T-helper 2 cell treated with Interferon-gamma antibody and Interleukin-4, amounts not matched to agents 5 μg/mL and 100 μg/mL, for 36 hours (primary cell): ENCODE measurements around the gene MPZL2.
"Not testable (repeated sequence)": the region's sequence is repeated elsewhere in the genome, so short reads cannot be mapped to it uniquely, and the experiment has no call there.

Experiments
- DNase-seq: peaks from one replicate; pipeline ENCODE4 v3.0.0; 2021; ENCODE audit warnings: low spot score
- H3K27ac Mint-ChIP-seq: one replicate; pipeline ENCODE4 v1.8.0; 2021; ENCODE audit warnings: mild to moderate bottlenecking, mixed read lengths
- H3K27me3 Mint-ChIP-seq: one replicate; pipeline ENCODE4 v1.8.0; 2021; ENCODE audit warnings: low read depth, mixed read lengths
- H3K36me3 Mint-ChIP-seq: one replicate; pipeline ENCODE4 v1.8.0; 2021; ENCODE audit warnings: low read depth, mixed read lengths
- H3K4me1 Mint-ChIP-seq: one replicate; pipeline ENCODE4 v1.8.0; 2021; ENCODE audit warnings: low read depth, mixed read lengths
- H3K4me3 Mint-ChIP-seq: one replicate; pipeline ENCODE4 v1.8.0; 2022; ENCODE audit warnings: mild to moderate bottlenecking, moderate library complexity, mixed read lengths
- H3K9me3 Mint-ChIP-seq: one replicate; pipeline ENCODE4 v1.8.0; 2021; ENCODE audit warnings: mixed read lengths

The MPZL2 gene

GRCh38 chr11:118263695-118264568, at the start of gene MPZL2:
MPZL2 (minus strand) TSS chr11:118264297; CDS start chr11:118264153, 144 bp downstream.
- Mint-ChIP-seq H3K27ac (peak within 1 kb of the TSS; percentile 77), H3K9me3 (peaks cover 4% of the 10 kb centered on the region), H3K4me3 (peak within 1 kb of the TSS; percentile 92), H3K36me3 (peaks cover 12% of the 10 kb centered on the region), H3K4me1 (peaks cover 44% of the 10 kb centered on the region), H3K27me3 (peaks cover 9% of the 10 kb centered on the region)
- DNase-seq = no peak

DNA sequence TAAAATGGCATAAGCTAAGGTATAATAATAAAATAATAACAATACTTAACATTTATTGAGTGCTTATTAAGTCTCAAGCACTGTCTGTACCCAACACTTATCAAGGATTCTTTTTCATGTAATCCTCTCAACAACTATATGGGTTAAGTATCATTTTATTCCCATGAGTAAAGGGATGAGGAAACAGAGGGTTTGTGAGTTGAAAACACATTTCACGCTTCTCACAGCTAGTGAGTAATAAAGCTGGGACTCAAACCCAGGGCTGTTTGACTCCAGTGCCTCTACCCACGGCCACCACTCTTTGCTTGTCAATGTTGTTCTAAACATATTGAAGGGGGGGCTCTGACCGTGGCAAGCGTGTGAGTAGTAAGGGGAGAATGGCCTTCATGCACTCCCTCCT, 49.1 kb upstream of the MPZL2 start:
- H3K9me3 Mint-ChIP-seq = peaks cover 4% of the 10 kb centered on the region
- H3K4me3 Mint-ChIP-seq = no peak overlapping the region
- DNase-seq = no peak
- H3K27me3 Mint-ChIP-seq = no peaks in the 10 kb centered on the region
- peaks cover 82% of the 10 kb centered on the region for H3K36me3 Mint-ChIP-seq
- peak overlapping the region; percentile 21 for H3K27ac Mint-ChIP-seq
- peaks cover 65% of the 10 kb centered on the region for H3K4me1 Mint-ChIP-seq

DNA sequence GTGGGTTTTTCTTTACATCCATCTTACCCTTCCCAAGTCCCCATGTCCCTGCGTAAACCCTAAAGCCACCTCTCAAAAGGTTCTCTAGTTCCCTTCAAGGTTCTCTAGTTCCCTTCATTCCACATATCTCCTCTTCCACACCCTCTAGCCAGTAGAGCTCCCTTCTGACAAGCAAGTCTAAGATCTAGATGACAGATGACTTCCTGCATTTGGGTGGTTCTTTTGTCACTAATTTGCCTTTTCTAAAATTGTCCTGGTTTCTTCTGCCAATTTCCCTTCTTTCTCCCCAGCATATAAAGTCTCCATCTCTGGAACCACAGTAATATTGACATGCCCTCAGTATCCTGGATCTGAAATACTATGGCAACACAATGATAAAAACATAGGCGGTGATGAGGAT, 48.2 kb upstream of the MPZL2 start:
- DNase-seq = no peak
- H3K4me1 Mint-ChIP-seq = peaks cover 67% of the 10 kb centered on the region
- H3K4me3 Mint-ChIP-seq = no peak overlapping the region
- H3K27ac Mint-ChIP-seq = peak overlapping the region; percentile 66
- H3K9me3 Mint-ChIP-seq = peaks cover 3% of the 10 kb centered on the region
- no peaks in the 10 kb centered on the region for H3K27me3 Mint-ChIP-seq
- H3K36me3 Mint-ChIP-seq = peaks cover 84% of the 10 kb centered on the region

- DNase-seq = no peak
- H3K27me3 Mint-ChIP-seq = no peaks in the 10 kb centered on the region
- no peak overlapping the region for H3K27ac Mint-ChIP-seq
- peaks cover 68% of the 10 kb centered on the region for H3K4me1 Mint-ChIP-seq
- H3K36me3 Mint-ChIP-seq = peaks cover 87% of the 10 kb centered on the region
- H3K9me3 Mint-ChIP-seq = no peaks in the 10 kb centered on the region
- no peak overlapping the region for H3K4me3 Mint-ChIP-seq
These were observed 47.4 kb upstream of the MPZL2 start for GRCh38 chr11:118311518-118311917.

DNA sequence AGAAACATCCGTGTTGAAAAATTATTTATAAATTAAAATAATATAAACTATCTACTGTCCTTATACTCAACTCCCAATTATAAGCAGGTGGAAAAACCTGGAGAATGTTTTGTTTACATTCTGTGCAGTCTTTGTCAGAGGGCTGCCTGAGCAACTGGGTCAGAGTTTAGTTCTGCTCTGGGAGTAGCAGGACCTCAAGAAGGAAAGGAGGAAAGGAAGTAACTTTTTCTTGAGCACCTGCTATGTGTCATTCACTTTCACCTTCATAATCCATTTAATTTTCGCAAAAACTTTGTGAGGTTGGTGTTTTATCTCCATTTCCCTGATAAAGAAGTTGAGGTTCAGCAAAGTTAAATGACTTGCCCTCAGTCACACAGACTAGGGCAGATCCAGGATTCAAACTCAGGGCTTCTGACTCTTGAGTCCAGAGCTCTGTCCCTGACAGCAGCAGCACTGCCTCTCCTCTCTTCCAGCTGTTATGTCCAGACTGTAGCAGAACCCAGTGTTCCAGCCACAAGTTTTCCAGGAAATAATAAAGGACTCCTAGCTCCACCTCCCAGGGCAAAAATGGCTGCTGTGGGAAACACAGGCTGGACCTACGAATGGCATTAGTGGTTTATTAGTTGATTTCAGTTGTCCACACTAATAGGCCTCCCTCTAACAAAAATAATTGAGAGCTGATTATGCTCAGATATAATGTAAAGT, 46.8 kb upstream of the MPZL2 start:
- H3K4me3 Mint-ChIP-seq = peak overlapping the region; percentile 2
- no peak for DNase-seq
- peaks cover 84% of the 10 kb centered on the region for H3K36me3 Mint-ChIP-seq
- H3K4me1 Mint-ChIP-seq = peaks cover 64% of the 10 kb centered on the region
- H3K27ac Mint-ChIP-seq = peak overlapping the region; percentile 35
- H3K27me3 Mint-ChIP-seq = no peaks in the 10 kb centered on the region
- no peaks in the 10 kb centered on the region for H3K9me3 Mint-ChIP-seq

GRCh38 chr11:118310271-118310670, 46.2 kb upstream of the MPZL2 start:
- H3K4me1 Mint-ChIP-seq = peaks cover 61% of the 10 kb centered on the region

GRCh38 chr11:118308995-118309528, 45.0 kb upstream of the MPZL2 start:
- not testable (repeated sequence) for DNase-seq, H3K27me3 Mint-ChIP-seq, H3K9me3 Mint-ChIP-seq
- peak overlapping the region; percentile 29 for H3K27ac Mint-ChIP-seq
- H3K36me3 Mint-ChIP-seq = peaks cover 79% of the 10 kb centered on the region
- H3K4me3 Mint-ChIP-seq = peak overlapping the region; percentile 99
- peaks cover 61% of the 10 kb centered on the region for H3K4me1 Mint-ChIP-seq

More at GRCh38 chr11:118310271-118310670, 46.2 kb upstream of the MPZL2 start:
- H3K27ac Mint-ChIP-seq = peak overlapping the region; percentile 50
- no peak for DNase-seq
- no peaks in the 10 kb centered on the region for H3K27me3 Mint-ChIP-seq
- peaks cover 84% of the 10 kb centered on the region for H3K36me3 Mint-ChIP-seq
- H3K4me3 Mint-ChIP-seq = peak overlapping the region; percentile 13
- H3K9me3 Mint-ChIP-seq = no peaks in the 10 kb centered on the region

DNA sequence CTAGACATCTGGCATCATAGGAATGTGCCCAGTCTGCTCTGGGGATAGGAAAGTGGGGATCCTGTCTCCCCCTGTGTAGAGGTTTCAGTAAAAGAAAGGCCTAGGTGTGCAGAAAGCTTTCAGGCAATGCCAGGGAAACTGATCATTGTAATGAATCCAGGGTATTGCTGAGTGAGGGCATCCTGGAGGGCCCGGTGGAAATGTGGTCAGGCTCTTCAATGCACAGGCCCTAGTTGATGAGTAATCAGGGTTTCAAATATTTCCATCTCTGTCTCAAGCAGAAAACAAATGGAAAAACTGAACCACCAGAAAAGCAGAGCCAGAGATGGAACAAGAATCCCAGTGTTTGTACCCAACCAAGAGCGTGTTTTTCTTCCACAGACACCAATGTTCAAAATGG, 42.5 kb upstream of the MPZL2 start:
- peaks cover 59% of the 10 kb centered on the region for H3K36me3 Mint-ChIP-seq
- H3K9me3 Mint-ChIP-seq = no peaks in the 10 kb centered on the region
- no peaks in the 10 kb centered on the region for H3K27me3 Mint-ChIP-seq
- peak overlapping the region; percentile 99 for H3K4me3 Mint-ChIP-seq
- H3K27ac Mint-ChIP-seq = peak overlapping the region; percentile 99
- DNase-seq = peak; percentile 61
- peaks cover 53% of the 10 kb centered on the region for H3K4me1 Mint-ChIP-seq

- H3K9me3 Mint-ChIP-seq = no peaks in the 10 kb centered on the region
- H3K4me1 Mint-ChIP-seq = peaks cover 47% of the 10 kb centered on the region
- H3K36me3 Mint-ChIP-seq = peaks cover 51% of the 10 kb centered on the region
- peak overlapping the region; percentile 99 for H3K4me3 Mint-ChIP-seq
- peak; percentile 28 for DNase-seq
- H3K27ac Mint-ChIP-seq = peak overlapping the region; percentile 99
- no peaks in the 10 kb centered on the region for H3K27me3 Mint-ChIP-seq
These were observed 41.6 kb upstream of the MPZL2 start for GRCh38 chr11:118305726-118306125.

DNA sequence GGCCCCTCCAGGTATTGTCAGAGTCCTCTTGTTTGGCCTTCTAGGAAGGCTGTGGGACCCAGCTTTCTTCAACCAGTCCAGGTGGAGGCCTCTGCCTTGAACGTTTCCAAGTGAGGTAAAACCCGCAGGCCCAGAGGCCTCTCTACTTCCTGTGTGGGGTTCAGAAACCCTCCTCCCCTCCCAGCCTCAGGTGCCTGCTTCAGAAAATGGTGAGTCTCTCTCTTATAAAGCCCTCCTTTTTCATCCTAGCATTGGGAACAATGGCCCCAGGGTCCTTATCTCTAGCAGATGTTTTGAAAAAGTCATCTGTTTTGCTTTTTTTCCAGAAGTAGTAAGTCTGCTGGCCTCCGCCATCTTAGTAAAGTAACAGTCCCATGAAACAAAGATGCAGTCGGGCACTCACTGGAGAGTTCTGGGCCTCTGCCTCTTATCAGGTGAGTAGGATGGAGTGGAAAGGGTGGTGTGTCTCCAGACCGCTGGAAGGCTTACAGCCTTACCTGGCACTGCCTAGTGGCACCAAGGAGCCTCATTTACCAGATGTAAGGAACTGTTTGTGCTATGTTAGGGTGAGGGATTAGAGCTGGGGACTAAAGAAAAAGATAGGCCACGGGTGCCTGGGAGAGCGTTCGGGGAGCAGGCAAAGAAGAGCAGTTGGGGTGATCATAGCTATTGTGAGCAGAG, 40.6 kb upstream of the MPZL2 start, which contains the start of gene CD3E:
Gene CD3E, plus strand, starts transcription at position 163 of the 681 bp plus-strand sequence. Its CDS starts 223 bp downstream, at position 386.
- H3K27me3 Mint-ChIP-seq = no peaks in the 10 kb centered on the region
- peak within 1 kb of the TSS; percentile 99 for H3K27ac Mint-ChIP-seq
- H3K4me3 Mint-ChIP-seq = peak within 1 kb of the TSS; percentile 99

GRCh38 chr11:118304227-118304567, 40.1 kb upstream of the MPZL2 start:
- Mint-ChIP-seq H3K4me1 (peaks cover 40% of the 10 kb centered on the region), H3K9me3 (no peaks in the 10 kb centered on the region), H3K4me3 (peak overlapping the region; percentile 99), H3K36me3 (peaks cover 37% of the 10 kb centered on the region), H3K27ac (peak overlapping the region; percentile 99), H3K27me3 (no peaks in the 10 kb centered on the region)
- DNase-seq = no peak

More for the DNA sequence above, 40.6 kb upstream of the MPZL2 start, which contains the start of gene CD3E:
- Mint-ChIP-seq H3K36me3 (peaks cover 42% of the 10 kb centered on the region), H3K9me3 (no peaks in the 10 kb centered on the region), H3K4me1 (peaks cover 42% of the 10 kb centered on the region)
- peak; percentile 68 for DNase-seq

DNA sequence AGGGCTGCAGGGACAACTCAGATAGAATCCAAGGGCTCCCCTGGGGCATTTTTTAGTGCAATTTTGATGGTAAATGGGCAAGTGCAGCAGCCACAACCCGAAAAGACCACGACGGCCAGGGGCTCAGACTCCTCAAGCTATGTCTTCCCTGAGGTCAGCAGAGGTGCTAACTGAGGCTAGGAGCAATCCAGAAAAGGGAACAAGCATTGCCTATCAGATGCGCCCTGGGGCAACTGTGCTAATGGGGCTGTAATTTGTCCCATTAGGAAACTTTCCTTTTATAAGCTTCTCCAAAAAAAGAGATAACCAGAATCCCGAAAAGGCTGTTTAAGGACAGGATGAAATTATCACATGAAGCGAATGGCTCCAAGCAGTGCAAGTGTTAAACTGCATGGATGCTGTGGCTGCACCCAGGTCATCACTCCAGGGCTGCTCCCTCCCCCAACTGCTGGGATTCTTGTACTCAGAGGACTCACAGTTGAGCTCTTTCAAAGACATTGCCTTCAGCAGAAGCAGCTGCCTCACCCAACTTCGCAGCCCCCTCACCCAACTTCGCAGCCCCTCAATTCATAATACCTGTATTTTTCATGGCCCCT, 37.6 kb upstream of the MPZL2 start:
- no peak overlapping the region for H3K27ac Mint-ChIP-seq
- peaks cover 21% of the 10 kb centered on the region for H3K4me1 Mint-ChIP-seq
- no peaks in the 10 kb centered on the region for H3K9me3 Mint-ChIP-seq
- H3K4me3 Mint-ChIP-seq = no peak overlapping the region
- DNase-seq = no peak
- peaks cover 16% of the 10 kb centered on the region for H3K36me3 Mint-ChIP-seq
- no peaks in the 10 kb centered on the region for H3K27me3 Mint-ChIP-seq

GRCh38 chr11:118295815-118296454, 31.8 kb upstream of the MPZL2 start:
- no peaks in the 10 kb centered on the region for H3K9me3 Mint-ChIP-seq
- peaks cover 16% of the 10 kb centered on the region for H3K4me1 Mint-ChIP-seq
- H3K4me3 Mint-ChIP-seq = no peak overlapping the region
- H3K27me3 Mint-ChIP-seq = no peaks in the 10 kb centered on the region
- H3K27ac Mint-ChIP-seq = peak overlapping the region; percentile 7
- no peak for DNase-seq
- H3K36me3 Mint-ChIP-seq = no peaks in the 10 kb centered on the region
